GM12891 (cell line): ENCODE results near the gene TSFM.

Experiments
- POLR2A ChIP-seq: IDR thresholded peaks from 2 replicates; pipeline ENCODE4 v1.6.1; 2011; ENCODE audit warnings: low read depth, low read length, control low read depth
- POU2F2 ChIP-seq: IDR thresholded peaks from 2 replicates; pipeline ENCODE4 v1.6.1; 2011; ENCODE audit warnings: low read depth, mild to moderate bottlenecking, control low read depth, low read length, moderate library complexity

- TF ChIP-seq POLR2A: no peak
- TF ChIP-seq POU2F2: no peak
Observed at GRCh38 chr12:57783466-57783801, 847 bp downstream of the TSFM start.
